ENCODE data around the gene RAPGEF1.

Gene RAPGEF1

GRCh38 chr9:131625790-131626670, 113.8 kb downstream of the RAPGEF1 start:
- Histone ChIP-seq H4K20me1 (ENCODE audit: low read depth, low read length) (no peaks in the 10 kb centered on the region), H3K9me2 (replicated peaks; ENCODE audit: insufficient read depth, low read length) (no peaks in the 10 kb centered on the region), H3F3A (ENCODE audit: insufficient read depth) (no peaks in the 10 kb centered on the region), H2AFZ (ENCODE audit: low read depth, low read length, severe bottlenecking) (no peak overlapping the region), H3K27me3 (ENCODE audit: low read length) (no peaks in the 10 kb centered on the region), H3K4me3 (ENCODE audit: insufficient read depth, low read length, poor library complexity, severe bottlenecking) (no peak overlapping the region), H3K9ac (ENCODE audit: low read length) (no peak overlapping the region), H3K36me3 (ENCODE audit: low read length) (no peaks in the 10 kb centered on the region), H3K27ac (ENCODE audit: low read depth, low read length) (no peak overlapping the region), H3K9me3 (ENCODE audit: insufficient read depth, low read length) (no peaks in the 10 kb centered on the region), H3K79me2 (ENCODE audit: insufficient read depth, low read length) (no peaks in the 10 kb centered on the region), H3K4me2 (ENCODE audit: low read depth, low read length, poor library complexity, severe bottlenecking) (no peak overlapping the region)
- TF ChIP-seq EZH2phosphoT487 (conservative IDR thresholded peaks at IDR 0.05; ENCODE audit: low read length), result no peak
- no peak for TF ChIP-seq CTCF (IDR thresholded peaks at IDR 0.05; ENCODE audit: insufficient read depth, low read length, poor library complexity, severe bottlenecking)

DNA sequence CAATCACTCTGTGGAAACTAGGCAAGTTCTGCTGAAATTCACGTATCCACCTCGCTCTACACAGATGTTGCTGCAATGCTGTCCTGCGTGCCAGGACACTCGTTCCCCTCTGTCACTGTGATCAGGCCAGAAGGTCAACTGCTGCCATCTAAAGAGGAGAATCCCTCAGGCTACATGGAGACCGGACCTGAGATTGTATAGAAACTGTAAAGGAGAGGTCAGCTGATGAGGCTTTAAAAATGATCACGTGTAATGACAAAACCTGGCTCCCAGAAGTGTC, 114.4 kb downstream of the RAPGEF1 start:
- Histone ChIP-seq H3K36me3 (ENCODE audit: low read length) (no peaks in the 10 kb centered on the region), H4K20me1 (ENCODE audit: low read depth, low read length) (no peaks in the 10 kb centered on the region), H3K27me3 (ENCODE audit: low read length) (no peaks in the 10 kb centered on the region), H3K9me3 (ENCODE audit: insufficient read depth, low read length) (no peaks in the 10 kb centered on the region), H2AFZ (ENCODE audit: low read depth, low read length, severe bottlenecking) (no peak overlapping the region), H3K4me2 (ENCODE audit: low read depth, low read length, poor library complexity, severe bottlenecking) (no peak overlapping the region), H3F3A (ENCODE audit: insufficient read depth) (no peaks in the 10 kb centered on the region), H3K79me2 (ENCODE audit: insufficient read depth, low read length) (no peaks in the 10 kb centered on the region), H3K9me2 (replicated peaks; ENCODE audit: insufficient read depth, low read length) (no peaks in the 10 kb centered on the region), H3K4me3 (ENCODE audit: insufficient read depth, low read length, poor library complexity, severe bottlenecking) (no peak overlapping the region), H3K27ac (ENCODE audit: low read depth, low read length) (no peak overlapping the region), H3K9ac (ENCODE audit: low read length) (no peak overlapping the region)
- no peak for TF ChIP-seq CTCF (IDR thresholded peaks at IDR 0.05; ENCODE audit: insufficient read depth, low read length, poor library complexity, severe bottlenecking)
- TF ChIP-seq EZH2phosphoT487 (conservative IDR thresholded peaks at IDR 0.05; ENCODE audit: low read length), result no peak

GRCh38 chr9:131624636-131625507, 115.0 kb downstream of the RAPGEF1 start:
- H3K27ac ChIP-seq (ENCODE audit: low read depth, low read length), result no peak overlapping the region

More at GRCh38 chr9:131624636-131625507, 115.0 kb downstream of the RAPGEF1 start:
- Histone ChIP-seq H3K27me3 (ENCODE audit: low read length) (no peaks in the 10 kb centered on the region), H3K36me3 (ENCODE audit: low read length) (no peaks in the 10 kb centered on the region), H4K20me1 (ENCODE audit: low read depth, low read length) (no peaks in the 10 kb centered on the region), H3K4me3 (ENCODE audit: insufficient read depth, low read length, poor library complexity, severe bottlenecking) (no peak overlapping the region), H3K4me2 (ENCODE audit: low read depth, low read length, poor library complexity, severe bottlenecking) (no peak overlapping the region), H3K9me3 (ENCODE audit: insufficient read depth, low read length) (no peaks in the 10 kb centered on the region), H3F3A (ENCODE audit: insufficient read depth) (no peaks in the 10 kb centered on the region), H3K9ac (ENCODE audit: low read length) (no peak overlapping the region), H2AFZ (ENCODE audit: low read depth, low read length, severe bottlenecking) (no peak overlapping the region), H3K9me2 (replicated peaks; ENCODE audit: insufficient read depth, low read length) (no peaks in the 10 kb centered on the region), H3K79me2 (ENCODE audit: insufficient read depth, low read length) (no peaks in the 10 kb centered on the region)
- TF ChIP-seq EZH2phosphoT487 (conservative IDR thresholded peaks at IDR 0.05; ENCODE audit: low read length) (no peak), CTCF (IDR thresholded peaks at IDR 0.05; ENCODE audit: insufficient read depth, low read length, poor library complexity, severe bottlenecking) (no peak)

Measured in SU-DHL-6 (cell line).